SU-DHL-6 (cell line): ENCODE measurements around the gene OAS3.

Source experiments
- H2AFZ ChIP-seq: fragments of 200-600 bp; sonication (generic); 2 replicates; pipeline ENCODE4 v1.6.1; 2014; ENCODE audit warnings: low read depth, mild to moderate bottlenecking, moderate library complexity, mixed read lengths, antibody characterized with exemption, low read length; ENCODE audit not compliant: severe bottlenecking
- H3F3A ChIP-seq: fragments of 200-600 bp; shearing (Covaris generic); 2 replicates; pipeline ENCODE4 v1.6.0; 2016; ENCODE audit warnings: antibody characterized with exemption, mild to moderate bottlenecking; ENCODE audit not compliant: insufficient read depth
- H3K27ac ChIP-seq: fragments of 200-600 bp; sonication (generic); 2 replicates; pipeline ENCODE4 v1.5.1; 2016; ENCODE audit warnings: low read depth, mild to moderate bottlenecking, low read length, moderate library complexity, mixed read lengths
- H3K27me3 ChIP-seq: fragments of 200-600 bp; sonication (generic), shearing (Covaris generic); 2 replicates; pipeline ENCODE4 v1.6.0; 2014; ENCODE audit warnings: mild to moderate bottlenecking, low read length
- H3K36me3 ChIP-seq: fragments of 200-600 bp; sonication (generic); 2 replicates; pipeline ENCODE4 v1.6.1; 2014; ENCODE audit warnings: mild to moderate bottlenecking, low read length, mixed read lengths
- H3K4me2 ChIP-seq: fragments of 300-600, 200-600 bp; shearing (Covaris generic), sonication (generic); 2 replicates; pipeline ENCODE4 v1.6.0; 2014; ENCODE audit warnings: low read length, low read depth, mild to moderate bottlenecking; ENCODE audit not compliant: poor library complexity, severe bottlenecking
- H3K4me3 ChIP-seq: fragments of 200-600 bp; sonication (generic); 2 replicates; pipeline ENCODE4 v1.5.1; 2014; ENCODE audit warnings: antibody characterized with exemption, low read length, mild to moderate bottlenecking, mixed read lengths; ENCODE audit not compliant: insufficient read depth, poor library complexity, severe bottlenecking
- H3K79me2 ChIP-seq: fragments of 200-600 bp; sonication (generic); 2 replicates; pipeline ENCODE4 v1.6.1; 2014; ENCODE audit warnings: mild to moderate bottlenecking, low read length, moderate library complexity; ENCODE audit not compliant: insufficient read depth
- H3K9ac ChIP-seq: fragments of 200-600 bp; sonication (generic); 2 replicates; pipeline ENCODE4 v1.7.0; 2014; ENCODE audit warnings: mild to moderate bottlenecking, low read length
- H3K9me2 ChIP-seq: fragments of 200-600 bp; sonication (generic); replicated peaks from 2 replicates; pipeline ENCODE4 v1.6.1; 2014; ENCODE audit warnings: low read length; ENCODE audit not compliant: insufficient read depth
- H3K9me3 ChIP-seq: fragments of 200-600 bp; sonication (generic); 2 replicates; pipeline ENCODE4 v1.6.1; 2014; ENCODE audit warnings: low read length, mixed read lengths; ENCODE audit not compliant: insufficient read depth
- H4K20me1 ChIP-seq: fragments of 200-600 bp; sonication (generic); 2 replicates; pipeline ENCODE4 v1.6.1; 2014; ENCODE audit warnings: low read depth, mild to moderate bottlenecking, antibody characterized with exemption, low read length, moderate library complexity, mixed read lengths
- CTCF ChIP-seq: fragments of 200-600 bp; sonication (generic); IDR thresholded peaks from one replicate; pipeline ENCODE4 v1.5.1; 2017; ENCODE audit warnings: antibody characterized with exemption, mild to moderate bottlenecking, low read length, moderate library complexity; ENCODE audit not compliant: insufficient read depth, poor library complexity, severe bottlenecking
- EZH2phosphoT487 ChIP-seq: fragments of 200-600 bp; sonication (generic), shearing (Covaris generic); conservative IDR thresholded peaks from 2 replicates; pipeline ENCODE4 v1.6.1; 2018; ENCODE audit warnings: mild to moderate bottlenecking, antibody characterized with exemption, low read length, moderate library complexity, mixed read lengths

The OAS3 gene

DNA sequence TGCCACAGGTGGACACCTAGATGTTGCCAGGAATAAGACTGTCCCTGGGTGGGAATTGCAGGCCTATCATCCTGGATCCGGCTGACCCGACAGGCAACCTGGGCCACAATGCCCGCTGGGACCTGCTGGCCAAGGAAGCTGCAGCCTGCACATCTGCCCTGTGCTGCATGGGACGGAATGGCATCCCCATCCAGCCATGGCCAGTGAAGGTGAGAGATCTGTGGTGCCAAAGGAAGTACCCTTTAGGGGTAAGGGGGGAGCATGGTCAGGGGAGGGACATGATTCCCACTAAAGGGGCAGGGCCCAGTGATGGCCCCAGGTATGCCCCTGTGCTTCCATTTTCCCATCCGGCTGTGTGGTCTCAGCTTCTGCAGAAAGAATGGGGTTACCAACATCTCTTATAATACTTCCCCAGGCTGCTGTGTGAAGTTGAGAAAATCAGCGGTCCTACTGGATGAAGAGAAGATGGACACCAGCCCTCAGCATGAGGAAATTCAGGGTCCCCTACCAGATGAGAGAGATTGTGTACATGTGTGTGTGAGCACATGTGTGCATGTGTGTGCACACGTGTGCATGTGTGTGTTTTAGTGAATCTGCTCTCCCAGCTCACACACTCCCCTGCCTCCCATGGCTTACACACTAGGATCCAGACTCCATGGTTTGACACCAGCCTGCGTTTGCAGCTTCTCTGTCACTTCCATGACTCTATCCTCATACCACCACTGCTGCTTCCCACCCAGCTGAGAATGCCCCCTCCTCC lies 31.5 kb downstream of the OAS3 start:
- Histone ChIP-seq H3K79me2 (no peaks in the 10 kb centered on the region), H3K4me3 (no peak overlapping the region), H3K9ac (no peak overlapping the region), H3K9me2 (no peaks in the 10 kb centered on the region), H4K20me1 (no peaks in the 10 kb centered on the region), H3K36me3 (no peaks in the 10 kb centered on the region), H3K27ac (no peak overlapping the region), H3F3A (no peaks in the 10 kb centered on the region), H3K4me2 (no peak overlapping the region), H3K9me3 (no peaks in the 10 kb centered on the region), H2AFZ (no peak overlapping the region), H3K27me3 (no peaks in the 10 kb centered on the region)
- TF ChIP-seq EZH2phosphoT487 (no peak), CTCF (no peak)

DNA sequence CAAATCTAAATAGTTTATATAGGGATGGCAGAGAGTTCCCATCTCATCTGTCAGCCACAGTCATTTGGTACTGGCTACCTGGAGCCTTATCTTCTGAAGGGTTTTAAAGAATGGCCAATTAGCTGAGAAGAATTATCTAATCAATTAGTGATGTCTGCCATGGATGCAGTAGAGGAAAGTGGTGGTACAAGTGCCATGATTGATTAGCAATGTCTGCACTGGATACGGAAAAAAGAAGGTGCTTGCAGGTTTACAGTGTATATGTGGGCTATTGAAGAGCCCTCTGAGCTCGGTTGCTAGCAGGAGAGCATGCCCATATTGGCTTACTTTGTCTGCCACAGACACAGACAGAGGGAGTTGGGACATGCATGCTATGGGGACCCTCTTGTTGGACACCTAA lies 32.1 kb downstream of the OAS3 start:
- H3K27me3 ChIP-seq, result no peaks in the 10 kb centered on the region
- H3K27ac ChIP-seq, result no peak overlapping the region
- no peak overlapping the region for H3K4me2 ChIP-seq
- TF ChIP-seq EZH2phosphoT487, result no peak
- no peak for TF ChIP-seq CTCF
- no peak overlapping the region for H3K4me3 ChIP-seq
- H3K9me3 ChIP-seq, result no peaks in the 10 kb centered on the region
- H4K20me1 ChIP-seq, result no peaks in the 10 kb centered on the region
- H3K36me3 ChIP-seq, result no peaks in the 10 kb centered on the region
- H3F3A ChIP-seq, result no peaks in the 10 kb centered on the region
- no peak overlapping the region for H3K9ac ChIP-seq
- no peaks in the 10 kb centered on the region for H3K79me2 ChIP-seq
- H2AFZ ChIP-seq, result no peak overlapping the region
- no peaks in the 10 kb centered on the region for H3K9me2 ChIP-seq

GRCh38 chr12:112971248-112971647 lies 33.0 kb downstream of the OAS3 start:
- H3K36me3 ChIP-seq, result no peaks in the 10 kb centered on the region
- no peaks in the 10 kb centered on the region for H3K27me3 ChIP-seq
- no peak for TF ChIP-seq EZH2phosphoT487
- no peak for TF ChIP-seq CTCF
- no peaks in the 10 kb centered on the region for H3K9me3 ChIP-seq
- no peak overlapping the region for H2AFZ ChIP-seq
- no peak overlapping the region for H3K9ac ChIP-seq
- H3F3A ChIP-seq, result no peaks in the 10 kb centered on the region
- H3K27ac ChIP-seq, result no peak overlapping the region
- H3K4me2 ChIP-seq, result no peak overlapping the region
- no peaks in the 10 kb centered on the region for H4K20me1 ChIP-seq
- H3K4me3 ChIP-seq, result no peak overlapping the region
- H3K9me2 ChIP-seq, result no peaks in the 10 kb centered on the region
- no peaks in the 10 kb centered on the region for H3K79me2 ChIP-seq
